Heart right ventricle (tissue), 16 donors: ENCODE results near the gene RPLP2. TPM values are rescaled to one million over a fixed set of nuclear protein-coding genes. Genes with fewer than 3 reads are reported as not detected.

Experiments
- ATAC-seq, 8 donors: fragments of 200-7000 bp; cut with Tn5 transposase; one replicate each; pipeline ENCODE4 v1.9.1; 2020; ENCODE audit warnings: mild to moderate bottlenecking in 8 of 8, moderate library complexity in 8 of 8, moderate number of reproducible peaks in 1 of 8
- DNase-seq, 2 donors: peaks; one replicate each; pipeline ENCODE4 v3.0.0-alpha.2; 2020
- H3K27ac ChIP-seq, 10 donors: fragments of 200-600 bp; sonication (generic) in 2 of 10; one replicate each; pipeline versions ENCODE4 v1.5.0 to v1.8.0; 2020 to 2022; ENCODE audit warnings: mild to moderate bottlenecking in 3 of 10
- H3K27me3 ChIP-seq, 7 donors: fragments of 200-600 bp; one replicate each; pipeline ENCODE4 v1.8.0; 2021 to 2022; ENCODE audit warnings: mild to moderate bottlenecking in 2 of 7
- H3K36me3 ChIP-seq, 9 donors: fragments of 200-600 bp; sonication (generic) in 1 of 9; one replicate each; pipeline versions ENCODE4 v1.5.0 to v1.8.0; 2020 to 2022; ENCODE audit warnings: mild to moderate bottlenecking in 2 of 9
- H3K4me1 ChIP-seq, 9 donors: fragments of 200-600 bp; sonication (generic) in 1 of 9; one replicate each; pipeline versions ENCODE4 v1.5.0 to v1.8.0; 2020 to 2022; ENCODE audit warnings: mild to moderate bottlenecking in 4 of 9
- H3K4me3 ChIP-seq, 10 donors: fragments of 200-600 bp; sonication (generic) in 2 of 10; one replicate each; pipeline versions ENCODE4 v1.5.0 to v1.8.0; 2020 to 2022; ENCODE audit warnings: mild to moderate bottlenecking in 7 of 10, moderate library complexity in 2 of 10
- H3K9me3 ChIP-seq, 11 donors: fragments of 200-600 bp in 10 of 11; sonication (generic) in 2 of 11; one replicate each; pipeline versions ENCODE4 v1.5.0 to v1.8.0; 2013 to 2022; ENCODE audit warnings: mild to moderate bottlenecking in 2 of 11, control low read depth in 1 of 11, moderate library complexity in 1 of 11
- CTCF ChIP-seq, 9 donors: fragments of 200-600 bp; sonication (generic) in 2 of 9; IDR thresholded peaks; one replicate each; pipeline versions ENCODE4 v1.5.0 to v1.8.0; 2021 to 2022; ENCODE audit warnings: antibody characterized with exemption in 9 of 9, mild to moderate bottlenecking in 5 of 9, moderate library complexity in 1 of 9
- WGBS, 2 donors: extraction: QIAGEN DNeasy Blood & Tissue Kit; methylation state at CpG; one replicate each; pipeline ENCODE4 v1.1.7; 2013; ENCODE audit warnings: inconsistent platforms in 1 of 2; 5-methylcytosine and 5-hydroxymethylcytosine counted together
- intact Hi-C, 10 donors: fragments of 100-400 bp; cut with DNase I; formaldehyde crosslinking; loops; one replicate each; pipeline versions ENCODE4 v1.11.1 to v1.14.2; 2022
- polyA plus RNA-seq, 2 donors: library from polyadenylated mRNA; stranded (reverse); fragments of 200-250 nt; gene quantifications; one replicate each; pipeline ENCODE4 v1.2.3, GENCODE V29; 2013
- total RNA-seq, 10 donors: library from RNA; stranded (reverse); fragmentation: NEBNext Ultra II Directional in 3 of 10; extraction: Animal tissue kit (Norgen Biotek cat#: 25700) in 3 of 10; gene quantifications; one replicate each; pipeline versions ENCODE4 v1.2.1 to v1.2.4, GENCODE V29; 2021 to 2023
- donor health status: Arrhythmogenic right ventricular cardiomyopathy.
- donor health status: ischemic (EF 13 %, LVEDD 7.1; RV severe dilation, severe dysfunction).
- donor health status: healthy with polysubstance abuse.
- donor health status: DM: no; HTN: yes; CAD: no.
- donor health status: DM: no; HTN: no; CAD: no.
- donor health status: ischemic (EF 25% LVEDD 6.9; RV normal size, moderate dysfunction).
- donor health status: ischemic (EF 25% LVEDD 5.7; RV mildly dilated, moderate dysfunction).
- donor health status: healthy.
- donor health status: DM: yes; HTN: yes; CAD: no.
- donor health status: Ischemic cardiomyopathy.
- donor health status: ischemic (EF 35%, LVEDD 5.7; RV mildly dilated, moderate dysfunction).
- donor health status: nonischemic (EF 11% LVEDD 7.7; RV severe dilation, severe dysfunction).
- donor health status: DM: yes; HTN: yes; CAD: no.
- donor health status: PGD.
- donor health status: ischemic (EF 29% LVEDD 5.4; RV normal size, mild dysfunction).
- donor health status: nonischemic (EF 23%, LVEDD 6.1; RV moderate dilation, normal function).

Gene RPLP2
- total and polyA plus RNA-seq, 12 donors, result 765 to 1,699 (median 918) TPM

DNA sequence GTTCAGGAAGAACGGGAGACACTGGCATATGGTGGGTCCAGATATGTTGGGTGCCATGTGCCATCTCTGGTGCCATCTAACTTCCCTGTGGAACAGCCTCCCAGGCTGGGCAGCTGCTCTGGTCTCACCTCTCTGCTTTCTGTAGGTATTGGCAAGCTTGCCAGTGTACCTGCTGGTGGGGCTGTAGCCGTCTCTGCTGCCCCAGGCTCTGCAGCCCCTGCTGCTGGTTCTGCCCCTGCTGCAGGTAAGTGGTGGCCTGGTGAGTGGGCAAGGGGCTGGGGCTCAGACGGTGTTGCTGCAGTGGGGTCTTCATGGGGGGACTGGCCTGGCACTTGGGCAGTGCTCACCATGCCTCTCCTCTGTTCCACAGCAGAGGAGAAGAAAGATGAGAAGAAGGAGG, 2.6 kb downstream of the RPLP2 start:
- WGBS, 2 donors, result 80 to 94% methylated on average over 3 of the region's 3 CpGs
- Histone ChIP-seq H3K27me3 (no peaks in the 10 kb centered on the region), H3K27ac (no peak overlapping the region), H3K4me3 (no peak overlapping the region), H3K4me1 (peaks cover 4 to 35% (median 28%) of the 10 kb centered on the region in 9 donors), H3K36me3 (peaks cover 0 to 44% (median 23%) of the 10 kb centered on the region in 9 donors), H3K9me3 (no peaks in the 10 kb centered on the region)
- ATAC-seq, result no peak
- TF ChIP-seq CTCF (IDR thresholded peaks at IDR 0.05), result no peak
- intact Hi-C loops, result no loop called here
- DNase-seq, result no peak

DNA sequence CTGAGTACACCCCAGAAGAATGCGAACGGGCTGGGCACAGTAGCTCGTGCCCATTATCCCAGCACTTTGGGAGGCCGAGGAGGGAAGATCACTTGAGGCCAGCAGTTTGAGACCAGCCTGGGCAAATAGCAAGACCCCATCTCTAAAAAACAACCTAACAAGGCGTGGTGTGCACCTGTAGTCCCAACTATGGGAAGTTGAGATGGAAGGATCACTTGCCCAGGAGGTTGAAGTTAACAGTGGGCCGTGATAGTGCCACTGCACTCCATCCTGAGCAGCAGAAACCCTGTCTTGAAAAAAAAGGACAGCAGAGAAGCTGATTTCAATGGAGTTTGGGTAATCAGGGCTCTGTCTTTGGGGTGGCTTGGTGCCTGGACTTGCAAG, 3.3 kb downstream of the RPLP2 start:
- H3K27me3 ChIP-seq, result no peaks in the 10 kb centered on the region
- ATAC-seq, result no peak
- peaks cover 0 to 44% (median 23%) of the 10 kb centered on the region in 9 donors for H3K36me3 ChIP-seq
- H3K4me3 ChIP-seq, result no peak overlapping the region
- intact Hi-C loops, result no loop called here
- TF ChIP-seq CTCF (IDR thresholded peaks at IDR 0.05), result no peak
- H3K4me1 ChIP-seq, result peaks cover 4 to 30% (median 26%) of the 10 kb centered on the region in 9 donors
- DNase-seq, result no peak
- H3K9me3 ChIP-seq, result no peaks in the 10 kb centered on the region
- no peak overlapping the region for H3K27ac ChIP-seq
- 92% methylated on average over 6 of the region's 6 CpGs for WGBS, 2 donors

GRCh38 chr11:813456-814096, 3.8 kb downstream of the RPLP2 start:
- ATAC-seq, result no peak
- WGBS, 2 donors, result 84% methylated on average over 9 of the region's 9 CpGs
- no peak overlapping the region for H3K27ac ChIP-seq

DNA sequence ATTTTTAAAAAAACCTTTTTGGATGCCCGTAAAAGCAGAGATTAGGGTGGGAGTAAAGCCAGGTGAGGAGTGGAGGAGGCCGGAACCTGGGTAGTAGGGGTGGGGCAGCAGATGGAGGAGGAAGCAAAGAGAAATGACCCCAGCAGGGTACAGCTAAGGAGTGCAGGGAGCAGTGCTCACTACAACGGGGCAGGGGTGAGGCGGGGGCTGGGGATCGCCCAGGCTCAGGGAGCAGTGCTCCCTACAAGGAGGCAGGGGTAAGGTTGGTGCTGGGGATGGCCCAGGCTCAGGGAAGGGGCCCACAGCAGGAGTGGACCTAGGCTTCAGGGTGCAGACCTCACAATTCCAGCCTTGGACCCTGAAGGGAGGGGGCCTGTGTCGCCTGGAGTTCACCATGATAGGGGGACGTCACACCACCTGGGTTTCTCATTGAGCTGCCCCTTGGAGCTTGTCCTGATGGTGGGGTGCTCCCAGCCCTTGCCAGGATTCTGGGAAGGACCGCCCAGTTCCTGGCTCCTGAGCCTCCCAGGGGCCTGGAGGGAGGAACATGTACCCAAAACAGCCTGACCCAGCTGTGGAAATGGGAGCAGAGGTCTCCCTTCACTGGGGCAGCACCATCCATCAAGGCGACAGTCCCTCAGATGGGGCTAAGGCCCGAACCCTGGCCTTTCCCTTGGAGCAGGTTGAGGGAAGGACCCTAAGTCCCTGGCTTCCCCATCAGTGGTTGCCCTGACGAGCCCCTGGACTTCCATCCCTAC, 6.1 kb downstream of the RPLP2 start:
- DNase-seq (no peak), ATAC-seq (no peak)
- intact Hi-C loops, result no loop called here
- 85 to 90% methylated on average over 11 of the region's 11 CpGs for WGBS, 2 donors
- Histone ChIP-seq H3K4me3 (no peak overlapping the region), H3K27me3 (no peaks in the 10 kb centered on the region), H3K36me3 (peaks cover 0 to 44% (median 23%) of the 10 kb centered on the region in 9 donors), H3K4me1 (peaks cover 6 to 32% (median 25%) of the 10 kb centered on the region in 9 donors), H3K9me3 (no peaks in the 10 kb centered on the region), H3K27ac (no peak overlapping the region)
- no peak for TF ChIP-seq CTCF (IDR thresholded peaks at IDR 0.05)

More at GRCh38 chr11:813456-814096, 3.8 kb downstream of the RPLP2 start:
- intact Hi-C loops, result no loop called here
- no peak overlapping the region for H3K4me3 ChIP-seq
- no peak for TF ChIP-seq CTCF (IDR thresholded peaks at IDR 0.05)
- no peaks in the 10 kb centered on the region for H3K9me3 ChIP-seq
- H3K4me1 ChIP-seq, result peaks cover 4 to 27% (median 22%) of the 10 kb centered on the region in 9 donors
- no peaks in the 10 kb centered on the region for H3K27me3 ChIP-seq
- peaks cover 0 to 44% (median 23%) of the 10 kb centered on the region in 9 donors for H3K36me3 ChIP-seq
- DNase-seq, result no peak
